OCI-LY3 (cell line): ENCODE results near the gene CALM3.

ENCODE experiments used
- H2AFZ ChIP-seq: fragments of 200-600, 300-600 bp; shearing (Covaris generic); 2 replicates; pipeline ENCODE4 v1.6.0; 2014; ENCODE audit warnings: antibody characterized with exemption, low read depth, low read length
- H3K27ac ChIP-seq: fragments of 200-600, 300-600 bp; sonication (generic); 2 replicates; pipeline ENCODE4 v1.5.1; 2014; ENCODE audit warnings: mild to moderate bottlenecking, low read length, moderate library complexity, mixed read lengths
- H3K27me3 ChIP-seq: fragments of 200-600, 300-600 bp; sonication (generic); 2 replicates; pipeline ENCODE4 v1.6.1; 2014; ENCODE audit warnings: low read depth, low read length, mixed read lengths
- H3K36me3 ChIP-seq: fragments of 200-600, 300-600 bp; sonication (generic); replicated peaks from 2 replicates; pipeline ENCODE3; 2014; ENCODE audit warnings: low read depth, low read length, mixed read lengths
- H3K4me1 ChIP-seq: fragments of 300-600, 200-600 bp; sonication (generic); 2 replicates; pipeline ENCODE4 v1.6.1; 2014; ENCODE audit warnings: low read length, mixed read lengths
- H3K4me2 ChIP-seq: fragments of 200-600, 300-600 bp; sonication (generic); 2 replicates; pipeline ENCODE4 v1.6.1; 2014; ENCODE audit warnings: low read length, mixed read lengths
- H3K4me3 ChIP-seq: fragments of 300-600, 200-600 bp; sonication (generic); 2 replicates; pipeline ENCODE4 v1.5.1; 2014; ENCODE audit warnings: antibody characterized with exemption, mild to moderate bottlenecking, low read length, moderate library complexity
- H3K79me2 ChIP-seq: fragments of 300-600, 200-600 bp; shearing (Covaris generic); 2 replicates; pipeline ENCODE4 v1.6.1; 2014; ENCODE audit warnings: mild to moderate bottlenecking, low read length, mixed read lengths
- H3K9ac ChIP-seq: fragments of 300-600, 200-600 bp; shearing (Covaris generic); 2 replicates; pipeline ENCODE4 v1.6.0; 2014; ENCODE audit warnings: mild to moderate bottlenecking, low read length, moderate library complexity
- H3K9me3 ChIP-seq: fragments of 200-600, 300-600 bp; shearing (Covaris generic); 2 replicates; pipeline ENCODE4 v1.6.1; 2014; ENCODE audit warnings: low read length, mixed read lengths; ENCODE audit not compliant: insufficient read depth
- H4K20me1 ChIP-seq: fragments of 200-600, 300-600 bp; sonication (generic); 2 replicates; pipeline ENCODE4 v1.6.1; 2016; ENCODE audit warnings: low read length, mixed read lengths; ENCODE audit not compliant: insufficient read depth
- CTCF ChIP-seq: fragments of 200-600, 300-600 bp; sonication (generic); IDR thresholded peaks from 2 replicates; pipeline ENCODE4 v1.5.1; 2014; ENCODE audit warnings: antibody characterized with exemption, low read length, low read depth
- EZH2phosphoT487 ChIP-seq: fragments of 200-600 bp; shearing (Covaris generic); IDR thresholded peaks from 2 replicates; pipeline ENCODE4 v1.6.1; 2018; ENCODE audit warnings: antibody characterized with exemption, mixed run types, low read depth

Gene CALM3

GRCh38 chr19:46599716-46600373, 1.3 kb upstream of the CALM3 start:
- Histone ChIP-seq H3K27ac (peak overlapping the region; percentile 78), H3K9me3 (peaks cover 22% of the 10 kb centered on the region), H4K20me1 (peaks cover 28% of the 10 kb centered on the region), H3K4me1 (peaks cover 19% of the 10 kb centered on the region), H3K27me3 (no peaks in the 10 kb centered on the region; the same call in 1 of the 2 replicates), H2AFZ (peak overlapping the region; percentile 94), H3K4me3 (peak overlapping the region; percentile 99), H3K4me2 (peak overlapping the region; percentile 81), H3K79me2 (peaks cover 37% of the 10 kb centered on the region), H3K36me3 (peaks cover 20% of the 10 kb centered on the region), H3K9ac (peak overlapping the region; percentile 85)
- TF ChIP-seq CTCF (no peak), EZH2phosphoT487 (no peak)

DNA sequence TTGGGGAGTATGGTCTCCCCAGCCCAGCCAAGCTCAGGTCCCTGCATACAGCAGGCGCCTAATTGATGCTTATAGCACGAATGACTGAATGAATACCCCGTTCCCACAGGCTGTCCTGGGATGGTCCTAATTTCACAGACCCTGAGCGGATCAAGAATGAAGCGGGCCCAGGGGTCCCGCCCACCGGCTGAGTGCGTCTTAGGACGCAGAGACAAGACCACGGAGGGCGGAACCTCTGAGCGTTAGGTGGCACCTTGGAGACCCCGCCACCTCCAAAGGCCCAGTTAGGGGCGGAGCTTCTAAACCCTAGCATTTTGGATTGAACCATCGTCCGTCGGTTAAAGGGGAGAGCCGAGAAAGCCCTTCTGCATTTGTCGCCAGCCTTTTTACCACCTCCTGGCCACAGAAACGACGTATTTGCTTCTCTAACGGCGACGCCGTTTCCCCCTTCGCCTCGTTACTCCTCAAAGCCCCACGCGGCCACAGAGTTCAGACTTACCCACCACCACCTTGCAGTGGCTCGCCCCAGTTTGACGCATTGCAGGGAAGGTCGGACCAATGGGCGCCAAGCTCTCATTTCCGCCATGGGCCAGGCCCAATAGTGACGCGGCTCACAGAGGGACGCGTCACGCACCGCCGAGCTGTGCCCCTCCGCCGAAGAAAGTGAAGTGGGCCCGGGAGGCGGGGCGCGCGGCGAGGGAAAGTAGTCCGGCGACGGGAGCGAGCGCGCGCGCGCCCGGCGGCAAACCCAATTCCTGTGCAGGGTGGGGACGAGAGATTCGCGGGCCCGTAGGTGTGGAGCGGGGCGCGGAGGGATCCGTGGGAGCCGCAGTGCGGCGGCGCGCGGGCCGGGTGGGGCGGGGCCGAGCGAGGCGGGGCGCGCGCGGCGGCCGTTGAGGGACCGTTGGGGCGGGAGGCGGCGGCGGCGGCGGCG, 479 bp upstream of the CALM3 start:
- H3K9me3 ChIP-seq: peaks cover 22% of the 10 kb centered on the region
- H3K4me3 ChIP-seq: peak overlapping the region; percentile 99
- H3K4me1 ChIP-seq: peaks cover 19% of the 10 kb centered on the region
- peak overlapping the region; percentile 94 for H2AFZ ChIP-seq
- no peaks in the 10 kb centered on the region; the same call in 1 of the 2 replicates for H3K27me3 ChIP-seq
- peak overlapping the region; percentile 78 for H3K27ac ChIP-seq
- TF ChIP-seq EZH2phosphoT487 (no peak), CTCF (0 out of 2 replicates have a peak, but pooled peaks have one; percentile 5)
- peaks cover 21% of the 10 kb centered on the region for H3K36me3 ChIP-seq
- peak overlapping the region; percentile 100 for H3K9ac ChIP-seq
- H3K79me2 ChIP-seq: peaks cover 45% of the 10 kb centered on the region
- peak overlapping the region; percentile 81 for H3K4me2 ChIP-seq
- peaks cover 36% of the 10 kb centered on the region for H4K20me1 ChIP-seq

GRCh38 chr19:46602392-46603194, 1.5 kb downstream of the CALM3 start:
- no peak for TF ChIP-seq CTCF
- no peak for TF ChIP-seq EZH2phosphoT487
- Histone ChIP-seq H4K20me1 (peaks cover 44% of the 10 kb centered on the region), H3K4me3 (peak overlapping the region; percentile 99), H3K27ac (no peak overlapping the region), H3K36me3 (peaks cover 40% of the 10 kb centered on the region), H3K9ac (peak overlapping the region; percentile 100), H3K79me2 (peaks cover 51% of the 10 kb centered on the region), H3K9me3 (peaks cover 18% of the 10 kb centered on the region), H2AFZ (no peak overlapping the region), H3K4me1 (peaks cover 19% of the 10 kb centered on the region), H3K27me3 (no peaks in the 10 kb centered on the region; the same call in 1 of the 2 replicates), H3K4me2 (peak overlapping the region; percentile 93)
